Fibroblast of lung (primary cell): ENCODE data around the gene SDCCAG8.

ENCODE experiments used
- CTCF ChIP-seq, 2 donors: IDR thresholded peaks in 1 of 2; conservative IDR thresholded peaks in 1 of 2; 1 replicate in 1 of 2; 2 replicates in 1 of 2; pipeline ENCODE4 v1.5.1; 2011 to 2012; ENCODE audit warnings: low read length in 2 of 2, control low read depth in 1 of 2, inconsistent platforms in 1 of 2, low read depth in 1 of 2, mild to moderate bottlenecking in 1 of 2
- EZH2 ChIP-seq: IDR thresholded peaks from 2 replicates; pipeline ENCODE4 v1.5.1; 2012; ENCODE audit warnings: low read length, control low read depth, mild to moderate bottlenecking; ENCODE audit errors: missing control alignments

DNA sequence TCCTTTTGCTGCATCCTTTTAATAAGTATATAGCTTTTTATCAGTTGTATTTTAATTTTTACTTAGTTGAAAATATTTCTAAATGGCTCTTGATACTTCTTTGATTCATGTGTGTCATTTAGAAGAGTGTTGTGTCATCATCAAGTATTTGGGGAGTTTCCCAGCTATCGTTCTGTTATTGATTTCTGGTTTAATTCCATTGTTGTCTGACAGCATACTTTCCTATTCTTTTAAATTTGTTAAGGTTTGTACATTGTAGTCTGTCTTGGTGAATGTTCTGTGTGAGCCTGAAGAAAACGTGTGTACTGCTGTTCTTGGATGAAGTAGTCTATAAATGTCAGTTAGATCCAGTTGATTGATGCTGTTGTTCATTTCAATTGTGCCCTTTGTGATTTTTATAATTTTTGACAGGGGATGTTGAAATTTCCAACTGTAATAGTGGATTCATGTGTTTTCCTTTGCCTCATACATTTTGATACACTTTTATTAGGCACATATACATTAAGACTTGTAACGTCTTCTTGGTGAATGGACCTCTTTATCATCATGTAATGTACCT, 24.8 kb downstream of the SDCCAG8 start:
- TF ChIP-seq CTCF (conservative IDR thresholded peaks at IDR 0.05 in 1 of 2, IDR thresholded peaks at IDR 0.05 in 1 of 2; ENCODE audit: low read depth in 1 of 2, low read length in 2 of 2) (no peak), EZH2 (no peak)
